Jurkat, Clone E6-1 (cell line): ENCODE results near the gene COL6A1.
"Not testable (repeated sequence)": the region's sequence is repeated elsewhere in the genome, so short reads cannot be mapped to it uniquely, and the experiment has no call there.

Experiments used
- DNase-seq: peaks from one replicate; pipeline ENCODE4 v3.0.0-alpha.2; 2011; ENCODE audit warnings: low read depth, low spot score
- H3K4me3 ChIP-seq: 2 replicates; pipeline ENCODE4 v1.5.1; 2011; ENCODE audit warnings: mild to moderate bottlenecking, low read length, control low read depth, moderate library complexity

The COL6A1 gene

GRCh38 chr21:45959779-45960390 lies 21.7 kb upstream of the COL6A1 start:
- no peak overlapping the region for H3K4me3 ChIP-seq
- no peak for DNase-seq

GRCh38 chr21:45961408-45961807 lies 20.2 kb upstream of the COL6A1 start:
- DNase-seq, H3K4me3 ChIP-seq: not testable (repeated sequence)

- DNase-seq, result no peak
- H3K4me3 ChIP-seq, result no peak overlapping the region
Measured at GRCh38 chr21:45962531-45963231, 18.9 kb upstream of the COL6A1 start.

- no peak for DNase-seq
- no peak overlapping the region for H3K4me3 ChIP-seq
Measured at GRCh38 chr21:45963232-45963570, 18.4 kb upstream of the COL6A1 start.

GRCh38 chr21:45964649-45965048 lies 16.9 kb upstream of the COL6A1 start:
- no peak for DNase-seq
- no peak overlapping the region for H3K4me3 ChIP-seq

- no peak overlapping the region for H3K4me3 ChIP-seq
- no peak for DNase-seq
Measured at GRCh38 chr21:45965084-45965809, 16.3 kb upstream of the COL6A1 start.

- H3K4me3 ChIP-seq, result no peak overlapping the region
- DNase-seq, result no peak
Measured at GRCh38 chr21:45966791-45967394, 14.7 kb upstream of the COL6A1 start.

GRCh38 chr21:45969921-45970673 lies 11.5 kb upstream of the COL6A1 start:
- no peak overlapping the region for H3K4me3 ChIP-seq
- no peak for DNase-seq

- no peak for DNase-seq
- H3K4me3 ChIP-seq, result no peak overlapping the region
Measured at GRCh38 chr21:45970674-45971615, 10.6 kb upstream of the COL6A1 start.

- H3K4me3 ChIP-seq, result no peak overlapping the region
- DNase-seq, result no peak
Measured at GRCh38 chr21:45971616-45972352, 9.8 kb upstream of the COL6A1 start.

- no peak overlapping the region for H3K4me3 ChIP-seq
- no peak for DNase-seq
Measured at GRCh38 chr21:45972353-45972715, 9.2 kb upstream of the COL6A1 start.

GRCh38 chr21:45972716-45973474 lies 8.7 kb upstream of the COL6A1 start:
- no peak for DNase-seq
- peak overlapping the region; percentile 64 for H3K4me3 ChIP-seq

GRCh38 chr21:45973475-45974072 lies 8.0 kb upstream of the COL6A1 start:
- peak overlapping the region; percentile 64 for H3K4me3 ChIP-seq
- DNase-seq, result peak; percentile 86

- no peak for DNase-seq
- H3K4me3 ChIP-seq, result peak overlapping the region; percentile 64
Measured at GRCh38 chr21:45974073-45975019, 7.2 kb upstream of the COL6A1 start.

- H3K4me3 ChIP-seq, result no peak overlapping the region
- DNase-seq, result no peak
Measured at GRCh38 chr21:45975020-45975666, 6.4 kb upstream of the COL6A1 start.
